ENCODE data around the gene SFT2D3.

The SFT2D3 gene

DNA sequence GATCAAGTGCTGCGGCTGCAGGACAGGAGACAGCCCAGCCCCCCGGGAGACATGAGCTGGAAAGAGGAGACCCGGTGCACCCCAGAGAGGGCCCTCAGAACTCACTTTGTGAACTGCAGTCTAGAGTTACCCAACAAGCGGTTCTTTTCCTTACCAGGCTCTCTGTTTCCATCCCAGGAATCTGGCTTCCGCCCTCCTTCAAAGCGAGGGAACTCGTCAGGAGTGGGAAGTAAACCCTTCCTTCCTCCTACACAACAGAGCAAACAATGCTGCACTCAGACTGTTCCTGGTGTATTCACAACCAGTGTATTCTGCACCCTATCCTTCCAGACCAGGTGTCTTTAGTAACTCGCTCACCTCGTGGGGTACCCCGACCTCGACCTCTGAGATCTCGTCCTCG, 8.0 kb downstream of the SFT2D3 start:
- H3K27ac ChIP-seq (ENCODE audit: low read depth, low read length): no peak overlapping the region
- peaks cover 4% of the 10 kb centered on the region for H3K4me1 ChIP-seq (ENCODE audit: control insufficient read depth, low read length)
- no peaks in the 10 kb centered on the region for H4K20me1 ChIP-seq (ENCODE audit: control insufficient read depth, insufficient read depth, low read depth, low read length)
- H3K79me2 ChIP-seq (ENCODE audit: control insufficient read depth, low read length): peaks cover 10% of the 10 kb centered on the region
- TF ChIP-seq EZH2phosphoT487 (IDR thresholded peaks at IDR 0.05; ENCODE audit: borderline replicate concordance, low read length): no peak
- TF ChIP-seq, protein P1, sequence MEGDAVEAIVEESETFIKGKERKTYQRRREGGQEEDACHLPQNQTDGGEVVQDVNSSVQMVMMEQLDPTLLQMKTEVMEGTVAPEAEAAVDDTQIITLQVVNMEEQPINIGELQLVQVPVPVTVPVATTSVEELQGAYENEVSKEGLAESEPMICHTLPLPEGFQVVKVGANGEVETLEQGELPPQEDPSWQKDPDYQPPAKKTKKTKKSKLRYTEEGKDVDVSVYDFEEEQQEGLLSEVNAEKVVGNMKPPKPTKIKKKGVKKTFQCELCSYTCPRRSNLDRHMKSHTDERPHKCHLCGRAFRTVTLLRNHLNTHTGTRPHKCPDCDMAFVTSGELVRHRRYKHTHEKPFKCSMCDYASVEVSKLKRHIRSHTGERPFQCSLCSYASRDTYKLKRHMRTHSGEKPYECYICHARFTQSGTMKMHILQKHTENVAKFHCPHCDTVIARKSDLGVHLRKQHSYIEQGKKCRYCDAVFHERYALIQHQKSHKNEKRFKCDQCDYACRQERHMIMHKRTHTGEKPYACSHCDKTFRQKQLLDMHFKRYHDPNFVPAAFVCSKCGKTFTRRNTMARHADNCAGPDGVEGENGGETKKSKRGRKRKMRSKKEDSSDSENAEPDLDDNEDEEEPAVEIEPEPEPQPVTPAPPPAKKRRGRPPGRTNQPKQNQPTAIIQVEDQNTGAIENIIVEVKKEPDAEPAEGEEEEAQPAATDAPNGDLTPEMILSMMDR (IDR thresholded peaks at IDR 0.05; ENCODE audit: low read depth, low read length, poor library complexity, severe bottlenecking): no peak
- H3K9me2 ChIP-seq (replicated peaks; ENCODE audit: control insufficient read depth, low read length): no peaks in the 10 kb centered on the region
- H3K4me3 ChIP-seq (ENCODE audit: low read length): no peak overlapping the region
- no peak overlapping the region for H3K4me2 ChIP-seq (ENCODE audit: low read length)
- H3K27me3 ChIP-seq (ENCODE audit: control insufficient read depth, low read length): no peaks in the 10 kb centered on the region
- no peaks in the 10 kb centered on the region for H3K9me3 ChIP-seq (ENCODE audit: control insufficient read depth, insufficient read depth, low read length)
- peaks cover 18% of the 10 kb centered on the region for H3F3A ChIP-seq (ENCODE audit: control insufficient read depth, insufficient read depth)
- H3K36me3 ChIP-seq (ENCODE audit: control insufficient read depth, low read length): peaks cover 83% of the 10 kb centered on the region

DNA sequence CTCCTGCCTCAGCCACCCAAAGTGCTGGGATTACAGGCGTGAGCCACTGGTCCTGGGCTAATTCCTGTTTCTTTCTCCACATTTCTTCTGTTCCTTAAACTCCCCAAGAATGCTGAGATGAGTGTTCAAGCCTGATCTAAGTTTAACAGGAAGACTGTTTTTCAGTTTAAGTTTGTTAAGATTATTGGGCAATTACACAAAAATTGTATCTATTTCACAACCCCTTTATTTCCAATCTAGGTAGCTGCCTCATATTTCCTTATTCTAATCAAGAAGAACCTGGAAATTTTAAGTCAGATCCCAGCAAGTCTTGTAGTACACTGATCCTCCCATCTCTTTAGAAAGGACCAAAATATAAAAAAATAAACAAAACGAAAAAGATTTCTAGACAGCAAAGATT, 11.7 kb downstream of the SFT2D3 start:
- Histone ChIP-seq H3K4me3 (ENCODE audit: low read length) (no peak overlapping the region), H3K79me2 (ENCODE audit: control insufficient read depth, low read length) (no peaks in the 10 kb centered on the region), H3K9me2 (replicated peaks; ENCODE audit: control insufficient read depth, low read length) (no peaks in the 10 kb centered on the region), H3K36me3 (ENCODE audit: control insufficient read depth, low read length) (peaks cover 76% of the 10 kb centered on the region), H3F3A (ENCODE audit: control insufficient read depth, insufficient read depth) (0 out of 2 replicates have a peak, but pooled peaks cover 3% of the 10 kb centered on the region), H3K4me1 (ENCODE audit: control insufficient read depth, low read length) (no peaks in the 10 kb centered on the region), H3K27ac (ENCODE audit: low read depth, low read length) (no peak overlapping the region), H3K9me3 (ENCODE audit: control insufficient read depth, insufficient read depth, low read length) (no peaks in the 10 kb centered on the region), H4K20me1 (ENCODE audit: control insufficient read depth, insufficient read depth, low read depth, low read length) (no peaks in the 10 kb centered on the region), H3K27me3 (ENCODE audit: control insufficient read depth, low read length) (no peaks in the 10 kb centered on the region), H3K4me2 (ENCODE audit: low read length) (no peak overlapping the region)
- no peak for TF ChIP-seq EZH2phosphoT487 (IDR thresholded peaks at IDR 0.05; ENCODE audit: borderline replicate concordance, low read length)

DNA sequence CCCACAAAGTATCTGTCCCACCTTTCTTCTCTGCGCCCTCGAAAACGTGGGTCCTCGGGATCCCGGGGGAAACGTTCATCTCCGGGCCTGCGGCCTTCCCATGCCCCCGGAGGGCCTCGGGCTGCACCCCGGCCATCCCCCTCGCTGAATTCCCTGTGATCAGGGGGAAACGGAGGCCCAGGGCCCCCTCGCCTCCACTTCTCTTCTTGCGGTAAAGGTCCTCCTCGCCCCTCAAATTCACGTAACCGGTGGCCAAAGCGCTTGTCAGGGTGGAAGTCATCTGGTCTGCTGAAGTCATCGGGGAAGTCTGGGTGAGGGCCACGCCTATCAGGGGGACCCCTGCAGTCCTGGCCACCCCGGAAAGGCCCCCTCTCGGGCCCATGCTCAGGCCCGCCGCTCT, 12.3 kb downstream of the SFT2D3 start:
- Histone ChIP-seq H3K4me1 (ENCODE audit: control insufficient read depth, low read length) (no peaks in the 10 kb centered on the region), H3K27ac (ENCODE audit: low read depth, low read length) (no peak overlapping the region), H3K9me2 (replicated peaks; ENCODE audit: control insufficient read depth, low read length) (no peaks in the 10 kb centered on the region), H3K4me3 (ENCODE audit: low read length) (no peak overlapping the region), H3K36me3 (ENCODE audit: control insufficient read depth, low read length) (peaks cover 76% of the 10 kb centered on the region), H4K20me1 (ENCODE audit: control insufficient read depth, insufficient read depth, low read depth, low read length) (no peaks in the 10 kb centered on the region), H3F3A (ENCODE audit: control insufficient read depth, insufficient read depth) (peaks cover 4% of the 10 kb centered on the region; the same call in 1 of the 2 replicates), H3K79me2 (ENCODE audit: control insufficient read depth, low read length) (no peaks in the 10 kb centered on the region), H3K4me2 (ENCODE audit: low read length) (no peak overlapping the region), H3K9me3 (ENCODE audit: control insufficient read depth, insufficient read depth, low read length) (no peaks in the 10 kb centered on the region), H3K27me3 (ENCODE audit: control insufficient read depth, low read length) (no peaks in the 10 kb centered on the region)
- TF ChIP-seq, protein P1 (IDR thresholded peaks at IDR 0.05; ENCODE audit: low read depth, low read length, poor library complexity, severe bottlenecking): no peak
- no peak for TF ChIP-seq EZH2phosphoT487 (IDR thresholded peaks at IDR 0.05; ENCODE audit: borderline replicate concordance, low read length)

DNA sequence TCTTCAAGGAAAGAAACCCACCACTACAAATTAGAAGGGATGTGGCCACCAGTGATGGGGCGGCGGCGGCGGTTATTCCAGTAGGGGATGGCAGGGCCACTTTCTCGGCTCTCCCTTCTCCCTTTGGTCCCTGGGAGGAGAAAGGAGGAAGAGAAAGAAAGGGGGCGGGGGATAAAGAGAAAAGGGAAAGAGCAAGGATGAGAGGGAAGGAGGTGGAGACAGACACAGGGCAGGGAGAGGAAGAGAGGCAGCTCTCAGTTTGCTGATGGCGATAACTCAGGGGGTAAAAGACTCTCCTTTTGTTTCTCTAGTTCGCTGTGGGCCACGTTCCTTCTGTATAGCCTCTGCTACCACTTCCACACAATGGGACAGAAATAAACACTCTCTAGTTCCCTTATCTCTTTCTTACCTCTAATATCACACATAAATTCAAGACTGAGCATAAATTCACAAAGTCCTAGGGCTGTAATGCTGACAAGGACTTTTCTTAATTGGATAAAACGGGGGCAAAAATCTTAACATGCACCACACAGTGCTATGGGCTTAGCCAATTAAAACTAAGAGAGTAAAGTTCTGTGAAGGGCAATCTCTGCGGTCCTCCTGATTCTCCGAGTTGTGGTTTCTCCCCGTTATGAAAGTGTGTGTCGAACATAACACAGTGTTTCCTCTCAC, 14.6 kb downstream of the SFT2D3 start:
- H3K36me3 ChIP-seq (ENCODE audit: control insufficient read depth, low read length): peaks cover 77% of the 10 kb centered on the region
- TF ChIP-seq EZH2phosphoT487 (IDR thresholded peaks at IDR 0.05; ENCODE audit: borderline replicate concordance, low read length): no peak
- TF ChIP-seq, protein P1 (IDR thresholded peaks at IDR 0.05; ENCODE audit: low read depth, low read length, poor library complexity, severe bottlenecking): no peak
- peaks cover 4% of the 10 kb centered on the region; the same call in 1 of the 2 replicates for H3F3A ChIP-seq (ENCODE audit: control insufficient read depth, insufficient read depth)

More for the DNA sequence above, 14.6 kb downstream of the SFT2D3 start:
- Histone ChIP-seq H4K20me1 (ENCODE audit: control insufficient read depth, insufficient read depth, low read depth, low read length) (no peaks in the 10 kb centered on the region), H3K4me2 (ENCODE audit: low read length) (no peak overlapping the region), H3K79me2 (ENCODE audit: control insufficient read depth, low read length) (no peaks in the 10 kb centered on the region), H3K27ac (ENCODE audit: low read depth, low read length) (no peak overlapping the region), H3K27me3 (ENCODE audit: control insufficient read depth, low read length) (no peaks in the 10 kb centered on the region), H3K4me3 (ENCODE audit: low read length) (no peak overlapping the region), H3K4me1 (ENCODE audit: control insufficient read depth, low read length) (no peaks in the 10 kb centered on the region), H3K9me3 (ENCODE audit: control insufficient read depth, insufficient read depth, low read length) (no peaks in the 10 kb centered on the region), H3K9me2 (replicated peaks; ENCODE audit: control insufficient read depth, low read length) (no peaks in the 10 kb centered on the region)
